ENCODE measurements around the gene COX17.

GRCh38 chr3:119624002-119624720 lies 53.0 kb downstream of the COX17 start:
- TF ChIP-seq EP300 (IDR thresholded peaks at IDR 0.05) (no peak), CTCF (IDR thresholded peaks at IDR 0.05) (no peak), POLR2A (IDR thresholded peaks at IDR 0.05) (no peak)
